ENCODE measurements around the gene ADIPOR2.

The ADIPOR2 gene

GRCh38 chr12:1810201-1810930 lies 119.5 kb downstream of the ADIPOR2 start:
- TF ChIP-seq GATA2 (IDR thresholded peaks at IDR 0.05; ENCODE audit: low read depth, low read length) (no peak), GATA3 (IDR thresholded peaks at IDR 0.05; ENCODE audit: low read depth, low read length) (no peak)

- no peak for TF ChIP-seq GATA3 (IDR thresholded peaks at IDR 0.05; ENCODE audit: low read depth, low read length)
- no peak for TF ChIP-seq GATA2 (IDR thresholded peaks at IDR 0.05; ENCODE audit: low read depth, low read length)
Measured at GRCh38 chr12:1810931-1811280, 120.0 kb downstream of the ADIPOR2 start.

GRCh38 chr12:1811281-1811947 lies 120.5 kb downstream of the ADIPOR2 start:
- TF ChIP-seq GATA2 (IDR thresholded peaks at IDR 0.05; ENCODE audit: low read depth, low read length): no peak
- TF ChIP-seq GATA3 (IDR thresholded peaks at IDR 0.05; ENCODE audit: low read depth, low read length): no peak

GRCh38 chr12:1811948-1812291 lies 121.0 kb downstream of the ADIPOR2 start:
- no peak for TF ChIP-seq GATA3 (IDR thresholded peaks at IDR 0.05; ENCODE audit: low read depth, low read length)
- no peak for TF ChIP-seq GATA2 (IDR thresholded peaks at IDR 0.05; ENCODE audit: low read depth, low read length)

GRCh38 chr12:1812650-1813302 lies 121.9 kb downstream of the ADIPOR2 start:
- TF ChIP-seq GATA2 (IDR thresholded peaks at IDR 0.05; ENCODE audit: low read depth, low read length): no peak
- TF ChIP-seq GATA3 (IDR thresholded peaks at IDR 0.05; ENCODE audit: low read depth, low read length): no peak

GRCh38 chr12:1814266-1814665 lies 123.4 kb downstream of the ADIPOR2 start:
- TF ChIP-seq GATA3 (IDR thresholded peaks at IDR 0.05; ENCODE audit: low read depth, low read length): no peak
- no peak for TF ChIP-seq GATA2 (IDR thresholded peaks at IDR 0.05; ENCODE audit: low read depth, low read length)

- TF ChIP-seq GATA3 (IDR thresholded peaks at IDR 0.05; ENCODE audit: low read depth, low read length) (no peak), GATA2 (IDR thresholded peaks at IDR 0.05; ENCODE audit: low read depth, low read length) (no peak)
Measured at GRCh38 chr12:1815108-1815507, 124.2 kb downstream of the ADIPOR2 start.

GRCh38 chr12:1815814-1816729 lies 125.2 kb downstream of the ADIPOR2 start:
- peak; percentile 34; the same call in 1 of the 2 replicates for TF ChIP-seq GATA2 (IDR thresholded peaks at IDR 0.05; ENCODE audit: low read depth, low read length)
- TF ChIP-seq GATA3 (IDR thresholded peaks at IDR 0.05; ENCODE audit: low read depth, low read length): no peak

- TF ChIP-seq GATA2 (IDR thresholded peaks at IDR 0.05; ENCODE audit: low read depth, low read length): no peak
- TF ChIP-seq GATA3 (IDR thresholded peaks at IDR 0.05; ENCODE audit: low read depth, low read length): no peak
Measured at GRCh38 chr12:1816730-1817348, 126.0 kb downstream of the ADIPOR2 start.

GRCh38 chr12:1819050-1819449 lies 128.2 kb downstream of the ADIPOR2 start:
- no peak for TF ChIP-seq GATA2 (IDR thresholded peaks at IDR 0.05; ENCODE audit: low read depth, low read length)

GRCh38 chr12:1819571-1819970 lies 128.7 kb downstream of the ADIPOR2 start:
- TF ChIP-seq GATA3 (IDR thresholded peaks at IDR 0.05; ENCODE audit: low read depth, low read length) (no peak), GATA2 (IDR thresholded peaks at IDR 0.05; ENCODE audit: low read depth, low read length) (no peak)

GRCh38 chr12:1820191-1820895 lies 129.5 kb downstream of the ADIPOR2 start, which contains the start of gene LRTM2:
Gene LRTM2 (plus strand): TSS chr12:1820565. CDS start chr12:1828149, 7,584 bp downstream.
- TF ChIP-seq GATA2 (IDR thresholded peaks at IDR 0.05; ENCODE audit: low read depth, low read length) (no peak), GATA3 (IDR thresholded peaks at IDR 0.05; ENCODE audit: low read depth, low read length) (no peak)

- TF ChIP-seq GATA3 (IDR thresholded peaks at IDR 0.05; ENCODE audit: low read depth, low read length) (no peak), GATA2 (IDR thresholded peaks at IDR 0.05; ENCODE audit: low read depth, low read length) (no peak)
Measured at GRCh38 chr12:1820896-1821291, 130.0 kb downstream of the ADIPOR2 start.
